Measurements from ENCODE around the gene CSAG3. TPM values are rescaled to one million over a fixed set of nuclear protein-coding genes. Genes with fewer than 3 reads are reported as not detected.
"Not testable (repeated sequence)": the region's sequence is repeated elsewhere in the genome, so short reads cannot be mapped to it uniquely, and the experiment has no call there.

Gene CSAG3
- total RNA-seq, 1 experiment from 2014 or later = 0.26 TPM

- H3K9me3 ChIP-seq (ENCODE audit: control insufficient read depth, insufficient read depth, low read depth, low read length) = no peaks in the 10 kb centered on the region
- TF ChIP-seq TCF7L2 (IDR thresholded peaks at IDR 0.05; ENCODE audit: low read depth, low read length) (no peak), REST (IDR thresholded peaks at IDR 0.05; ENCODE audit: insufficient read depth in 1 of 2, low read depth in 2 of 2, low read length in 1 of 2) (no peak), POLR2AphosphoS5 (IDR thresholded peaks at IDR 0.05; ENCODE audit: low read depth, low read length) (no peak), CTCF (IDR thresholded peaks at IDR 0.05) (no peak), SIN3A (IDR thresholded peaks at IDR 0.05; ENCODE audit: borderline replicate concordance, insufficient read depth, low read depth, low read length) (no peak)
- no peak overlapping the region for H3K27ac ChIP-seq (ENCODE audit: low read length)
- CTCF ChIA-PET = no interaction called here
- DNase-seq (ENCODE audit: low read depth, low spot score) (no peak), ATAC-seq (no peak)
- no peaks in the 10 kb centered on the region for H3K36me3 ChIP-seq (ENCODE audit: control insufficient read depth, insufficient read depth, low read length)
- no peak overlapping the region for H3K4me3 ChIP-seq (ENCODE audit: low read depth in 2 of 2, low read length in 2 of 2)
- H3K4me1 ChIP-seq (ENCODE audit: control insufficient read depth, insufficient read depth, low read length) = no peaks in the 10 kb centered on the region
- intact Hi-C loops (cut with micrococcal nuclease; ENCODE audit: unreplicated experiment) (no loop called here), in situ Hi-C loops (cut with HindIII; ENCODE audit: low pct_unique_long_range_greater_than_20kb, low sequenced_read_pairs) (no loop called here)
- no peaks in the 10 kb centered on the region for H3K27me3 ChIP-seq (ENCODE audit: control insufficient read depth, insufficient read depth, low read length)
- no TSS peak for BruUV-seq (replicated peaks)
- POLR2A ChIA-PET = no interaction called here
Measured at GRCh38 chrX:152738560-152738959, 20.5 kb upstream of the CSAG3 start.

GRCh38 chrX:152753686-152754650, 5.0 kb upstream of the CSAG3 start, which contains the start of gene MAGEA2:
TSS of gene MAGEA2 (minus strand) at chrX:152753842. CDS start at chrX:152751363, 2,479 bp downstream.
- POLR2A ChIA-PET; DNase-seq (ENCODE audit: low read depth, low spot score); BruUV-seq (replicated peaks); H3K36me3 ChIP-seq (ENCODE audit: control insufficient read depth, insufficient read depth, low read length); H3K27me3 ChIP-seq (ENCODE audit: control insufficient read depth, insufficient read depth, low read length); CTCF ChIA-PET; in situ Hi-C loops (cut with HindIII; ENCODE audit: low pct_unique_long_range_greater_than_20kb, low sequenced_read_pairs); H3K4me3 ChIP-seq (ENCODE audit: low read depth in 2 of 2, low read length in 2 of 2); H3K27ac ChIP-seq (ENCODE audit: low read length); intact Hi-C loops (cut with micrococcal nuclease; ENCODE audit: unreplicated experiment); ATAC-seq; H3K9me3 ChIP-seq (ENCODE audit: control insufficient read depth, insufficient read depth, low read depth, low read length); H3K4me1 ChIP-seq (ENCODE audit: control insufficient read depth, insufficient read depth, low read length): not testable (repeated sequence)

GRCh38 chrX:152754871-152755270, 4.1 kb upstream of the CSAG3 start:
- H3K4me1 ChIP-seq (ENCODE audit: control insufficient read depth, insufficient read depth, low read length); CTCF ChIA-PET; BruUV-seq (replicated peaks); H3K27me3 ChIP-seq (ENCODE audit: control insufficient read depth, insufficient read depth, low read length); POLR2A ChIA-PET; H3K27ac ChIP-seq (ENCODE audit: low read length); ATAC-seq; H3K9me3 ChIP-seq (ENCODE audit: control insufficient read depth, insufficient read depth, low read depth, low read length); H3K36me3 ChIP-seq (ENCODE audit: control insufficient read depth, insufficient read depth, low read length); intact Hi-C loops (cut with micrococcal nuclease; ENCODE audit: unreplicated experiment); DNase-seq (ENCODE audit: low read depth, low spot score); in situ Hi-C loops (cut with HindIII; ENCODE audit: low pct_unique_long_range_greater_than_20kb, low sequenced_read_pairs); H3K4me3 ChIP-seq (ENCODE audit: low read depth in 2 of 2, low read length in 2 of 2): not testable (repeated sequence)

- CTCF ChIA-PET; DNase-seq (ENCODE audit: low read depth, low spot score); H3K36me3 ChIP-seq (ENCODE audit: control insufficient read depth, insufficient read depth, low read length); ATAC-seq; H3K27ac ChIP-seq (ENCODE audit: low read length); in situ Hi-C loops (cut with HindIII; ENCODE audit: low pct_unique_long_range_greater_than_20kb, low sequenced_read_pairs); intact Hi-C loops (cut with micrococcal nuclease; ENCODE audit: unreplicated experiment); H3K4me1 ChIP-seq (ENCODE audit: control insufficient read depth, insufficient read depth, low read length); H3K9me3 ChIP-seq (ENCODE audit: control insufficient read depth, insufficient read depth, low read depth, low read length); H3K27me3 ChIP-seq (ENCODE audit: control insufficient read depth, insufficient read depth, low read length); POLR2A ChIA-PET; H3K4me3 ChIP-seq (ENCODE audit: low read depth in 2 of 2, low read length in 2 of 2); BruUV-seq (replicated peaks): not testable (repeated sequence)
Measured at GRCh38 chrX:152759544-152759943, 526 bp downstream of the CSAG3 start.

GRCh38 chrX:152761582-152761981, 2.6 kb downstream of the CSAG3 start:
- H3K4me1 ChIP-seq (ENCODE audit: control insufficient read depth, insufficient read depth, low read length); POLR2A ChIA-PET; CTCF ChIA-PET; BruUV-seq (replicated peaks); DNase-seq (ENCODE audit: low read depth, low spot score); intact Hi-C loops (cut with micrococcal nuclease; ENCODE audit: unreplicated experiment); H3K27me3 ChIP-seq (ENCODE audit: control insufficient read depth, insufficient read depth, low read length); H3K36me3 ChIP-seq (ENCODE audit: control insufficient read depth, insufficient read depth, low read length); H3K4me3 ChIP-seq (ENCODE audit: low read depth in 2 of 2, low read length in 2 of 2); H3K9me3 ChIP-seq (ENCODE audit: control insufficient read depth, insufficient read depth, low read depth, low read length); H3K27ac ChIP-seq (ENCODE audit: low read length); in situ Hi-C loops (cut with HindIII; ENCODE audit: low pct_unique_long_range_greater_than_20kb, low sequenced_read_pairs); ATAC-seq: not testable (repeated sequence)

Data from Panc1 (cell line).